GM19193 (cell line): Measurements from ENCODE around the gene EIF4G3.

Experiments
- POLR2A ChIP-seq: IDR thresholded peaks from 4 replicates; pipeline ENCODE4 v1.6.1; 2011; ENCODE audit not compliant: insufficient read depth, insufficient read length; ENCODE audit errors: extremely low read depth

EIF4G3 gene

DNA sequence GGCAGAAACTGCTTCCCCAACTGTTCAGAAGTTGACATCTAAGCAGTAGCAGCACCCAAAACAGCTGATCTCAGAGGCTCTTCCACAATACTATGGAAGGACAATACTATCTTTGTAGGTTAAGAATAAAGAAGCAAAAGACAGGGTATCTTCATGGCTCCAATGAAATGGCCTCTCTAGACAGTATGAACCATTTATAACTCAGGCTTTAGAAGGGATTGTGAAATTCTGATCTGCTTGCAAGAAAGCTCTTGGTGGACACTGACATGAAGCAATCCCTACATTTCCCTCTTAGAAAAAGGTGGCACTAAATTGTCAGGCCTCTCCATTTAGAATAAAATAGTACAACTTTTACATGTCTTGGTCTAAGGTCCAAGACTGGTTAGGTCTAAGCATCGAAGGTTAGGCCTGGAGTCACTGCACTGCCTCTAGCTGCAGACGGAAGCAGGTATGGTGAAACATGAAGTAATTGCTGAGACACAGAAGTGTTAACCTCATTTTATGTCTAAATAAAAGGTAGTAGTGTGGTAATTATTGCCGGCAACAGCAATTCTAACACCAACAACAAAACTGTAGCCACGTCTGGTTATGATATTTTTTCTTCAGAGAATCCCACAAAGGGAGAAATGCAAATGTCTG, 339.0 kb downstream of the EIF4G3 start:
- no peak for TF ChIP-seq POLR2A

DNA sequence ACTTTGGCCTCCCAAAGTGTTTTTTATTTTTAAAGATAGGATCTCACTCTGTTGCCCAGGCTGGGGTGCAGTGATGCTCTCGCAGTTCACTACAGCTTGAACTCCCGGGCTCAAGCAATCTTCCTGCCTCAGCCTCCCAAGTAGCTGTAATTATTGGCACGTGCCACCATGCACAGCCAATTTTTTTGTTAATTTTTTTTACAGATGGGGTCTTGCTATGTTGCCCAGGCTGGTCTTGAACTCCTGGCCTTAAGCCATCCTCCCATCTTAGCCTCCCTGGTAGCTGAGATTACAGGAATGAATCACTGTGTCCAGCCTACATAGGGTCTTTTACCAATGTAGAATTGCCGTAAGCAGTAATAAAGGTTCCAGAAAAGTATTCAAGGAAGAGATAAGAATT, 340.5 kb downstream of the EIF4G3 start:
- TF ChIP-seq POLR2A: no peak

DNA sequence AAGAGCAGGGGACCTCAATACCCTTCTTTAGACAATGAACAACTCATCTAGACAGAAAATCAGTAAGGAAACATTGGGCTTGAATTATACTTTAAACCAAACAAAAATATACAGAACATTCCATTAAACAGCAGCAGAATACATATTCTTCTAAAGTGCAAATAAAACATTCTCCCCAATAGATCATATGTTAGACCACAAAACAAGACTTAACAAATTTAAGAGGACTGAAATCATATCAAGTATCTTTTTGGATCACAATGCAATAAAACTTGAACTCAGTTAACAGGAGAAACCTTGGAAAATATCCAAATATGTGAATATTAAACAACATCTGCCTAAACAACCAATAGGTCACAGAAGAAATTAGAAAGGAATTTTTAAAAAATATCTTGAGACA, 341.9 kb downstream of the EIF4G3 start:
- TF ChIP-seq POLR2A: no peak

DNA sequence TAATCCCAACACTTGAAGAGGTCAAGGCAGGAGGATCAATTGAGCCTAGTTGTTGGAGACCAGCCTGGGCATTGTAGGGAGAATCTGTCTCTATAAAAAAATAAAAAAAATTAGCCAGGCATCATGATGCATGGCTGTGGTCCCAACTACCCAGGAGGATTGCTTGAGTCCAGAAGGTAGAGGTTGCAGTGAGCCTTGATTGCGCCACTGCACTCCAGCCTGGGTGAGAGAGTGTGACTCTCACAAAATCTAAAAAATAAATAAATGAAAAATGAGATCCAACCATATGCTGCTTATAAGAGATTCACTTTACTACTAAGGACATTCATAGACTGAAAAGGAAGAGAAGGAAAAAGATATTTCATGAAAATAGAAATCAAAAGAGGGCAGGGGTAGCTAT, 342.5 kb downstream of the EIF4G3 start:
- no peak for TF ChIP-seq POLR2A

DNA sequence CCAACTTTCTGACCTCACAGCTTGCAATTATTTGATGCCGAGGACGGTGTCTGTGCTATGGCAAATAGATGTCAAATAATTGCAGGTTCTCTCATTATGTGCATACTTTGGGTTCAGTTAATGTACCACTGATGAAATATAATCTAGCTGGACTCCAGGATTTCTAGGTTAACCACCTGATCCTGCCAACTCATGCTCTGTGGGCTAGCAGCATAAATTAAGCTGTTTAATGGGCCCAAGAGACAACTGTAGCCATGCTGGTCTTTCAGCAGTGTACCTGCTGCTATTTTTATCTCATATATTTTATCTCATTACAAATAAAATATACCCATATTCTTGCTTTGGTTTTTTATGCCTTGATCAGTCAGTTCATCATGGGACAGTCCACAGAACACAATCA, 346.3 kb downstream of the EIF4G3 start:
- TF ChIP-seq POLR2A: no peak

DNA sequence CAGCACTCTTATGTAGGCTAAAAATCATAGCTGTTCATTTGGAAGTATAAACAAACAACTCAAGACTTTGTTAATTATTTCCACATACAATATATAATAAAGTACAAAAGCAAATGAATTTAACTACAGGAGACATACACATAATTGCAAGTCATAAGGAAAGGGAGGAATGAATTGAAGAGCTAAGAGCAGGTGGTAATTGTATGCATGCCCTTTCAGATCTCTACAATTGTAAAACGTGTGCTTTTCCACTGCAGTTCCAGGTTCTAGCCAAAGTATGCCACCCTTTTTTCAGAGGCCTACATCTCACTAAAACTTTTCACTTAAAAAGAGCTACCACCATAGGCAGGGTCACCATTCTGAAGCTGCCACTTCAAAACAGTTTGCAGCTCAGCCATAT, 346.8 kb downstream of the EIF4G3 start:
- TF ChIP-seq POLR2A: no peak

DNA sequence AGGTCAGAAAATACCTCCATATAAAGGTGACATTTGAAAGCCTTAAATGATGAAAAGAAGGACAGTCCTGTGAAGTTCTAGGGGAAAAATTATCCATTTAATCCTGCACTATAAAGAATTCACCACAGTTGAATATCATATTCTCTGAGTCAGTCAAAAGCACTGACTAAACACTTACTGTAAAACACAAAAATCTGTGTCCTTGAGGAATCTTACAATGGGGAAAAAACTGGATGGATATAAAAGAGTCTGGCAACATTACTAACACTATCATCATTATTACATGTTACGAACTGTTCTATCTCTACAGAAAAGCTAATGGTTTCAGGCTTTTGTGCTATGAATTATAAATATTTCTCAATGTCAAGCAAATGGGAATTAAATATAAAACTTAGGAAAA, 347.2 kb downstream of the EIF4G3 start:
- no peak for TF ChIP-seq POLR2A

DNA sequence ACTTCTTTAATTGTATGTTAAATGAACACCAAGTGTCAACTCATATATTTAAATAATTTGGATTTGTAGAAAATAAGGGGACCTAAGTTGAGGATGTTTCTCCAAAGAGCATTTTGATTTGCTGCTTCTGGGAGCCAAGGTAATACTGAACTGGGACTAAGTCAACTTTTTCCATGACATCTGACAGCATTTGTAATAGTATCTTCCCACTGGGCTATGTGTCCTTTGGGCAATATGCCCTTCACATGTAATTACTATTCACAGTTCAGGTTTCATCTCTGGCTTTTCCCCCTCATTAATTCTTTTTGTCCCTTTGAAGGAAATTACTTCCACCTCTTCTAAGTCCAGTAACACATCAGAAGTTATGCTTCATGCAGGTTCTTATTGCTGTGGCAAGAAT, 352.9 kb downstream of the EIF4G3 start:
- no peak for TF ChIP-seq POLR2A

DNA sequence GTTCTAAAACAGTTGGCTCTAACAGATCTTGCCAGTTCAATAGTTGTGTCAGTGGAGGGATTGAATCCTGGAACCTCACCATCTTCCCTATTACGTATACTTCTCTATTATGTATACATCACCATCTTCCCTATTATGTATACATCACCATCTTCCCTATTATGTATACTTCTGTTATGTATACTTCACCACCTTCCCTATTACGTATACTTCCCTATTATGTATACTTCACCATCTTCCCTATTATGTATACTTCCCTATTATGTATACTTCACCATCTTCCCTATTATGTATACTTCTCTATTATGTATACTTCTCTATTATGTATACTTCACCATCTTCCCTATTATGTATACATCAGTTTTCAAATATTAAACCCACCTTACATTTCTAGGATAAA, 355.2 kb downstream of the EIF4G3 start:
- TF ChIP-seq POLR2A: no peak

DNA sequence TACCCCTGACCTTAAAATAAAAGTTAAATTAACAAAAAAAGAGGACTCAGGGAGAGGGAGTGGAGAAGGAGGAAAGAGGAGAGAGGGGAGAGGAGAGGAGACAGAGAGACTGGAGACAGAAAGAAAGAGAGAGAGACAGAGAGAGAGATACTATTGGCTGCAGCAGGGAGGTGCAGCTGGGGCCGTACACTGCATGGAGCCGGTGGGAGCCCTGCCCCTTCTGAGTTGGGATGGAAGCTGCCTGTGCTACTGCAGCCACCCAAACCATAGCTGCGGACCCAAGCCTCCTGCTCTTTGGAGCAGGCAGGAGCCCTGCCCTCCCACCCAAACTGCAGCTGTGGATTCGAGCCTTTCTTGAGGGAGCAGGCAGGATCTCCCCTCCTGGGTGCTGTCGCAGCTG, 356.9 kb downstream of the EIF4G3 start:
- TF ChIP-seq POLR2A: no peak

DNA sequence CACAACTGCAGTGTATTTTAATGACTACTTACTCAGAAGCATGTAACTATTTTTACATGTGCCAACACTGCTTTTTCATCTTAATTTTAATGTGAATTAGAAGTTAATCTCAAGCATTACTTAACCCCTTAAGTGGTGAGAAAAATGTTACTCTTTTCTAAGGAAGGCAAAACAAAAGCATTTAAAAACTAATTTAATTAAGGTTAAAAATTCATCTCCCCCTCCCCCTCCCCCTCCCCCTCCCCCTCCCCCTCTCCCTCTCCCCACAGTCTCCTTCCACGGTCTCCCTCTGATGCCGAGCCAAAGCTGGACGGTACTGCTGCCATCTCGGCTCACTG, 362.2 kb downstream of the EIF4G3 start:
- no peak for TF ChIP-seq POLR2A

DNA sequence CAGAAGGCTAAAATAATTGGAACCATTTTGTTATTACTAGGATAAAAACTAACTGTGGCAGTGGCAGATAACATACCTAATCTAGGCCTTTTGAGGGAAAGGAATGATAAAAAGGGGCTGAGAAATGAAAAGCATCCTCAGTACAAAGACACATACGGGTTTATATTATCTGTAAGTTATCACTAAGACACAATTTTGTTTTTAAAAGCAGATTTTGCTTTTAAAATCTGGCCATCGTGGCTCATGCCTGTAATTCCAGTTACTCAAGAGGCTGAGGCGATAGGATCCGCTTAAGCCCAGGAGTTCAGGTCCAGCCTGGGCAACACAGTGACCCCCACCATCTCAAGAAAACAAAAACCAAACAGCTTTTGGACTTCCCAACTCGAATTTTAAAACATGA, 364.8 kb downstream of the EIF4G3 start:
- no peak for TF ChIP-seq POLR2A

DNA sequence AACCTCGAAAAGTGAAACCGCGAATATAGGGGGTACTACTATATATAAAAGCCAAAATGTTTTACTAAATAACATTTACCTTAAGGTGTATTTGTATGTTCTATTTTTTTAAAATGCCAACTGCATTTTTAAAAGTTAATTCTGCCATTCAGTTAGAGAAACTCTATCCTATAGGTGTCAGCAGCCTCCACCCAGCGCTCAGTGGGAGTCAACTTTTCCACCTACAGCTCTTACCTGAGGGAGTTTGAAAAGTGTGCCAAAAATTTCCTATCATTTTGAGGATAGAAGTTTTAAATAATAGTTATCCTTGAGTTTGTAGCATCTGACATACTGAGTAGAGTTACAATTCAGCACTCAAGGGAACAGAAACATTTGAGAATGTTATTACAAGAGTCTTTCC, 383.5 kb downstream of the EIF4G3 start:
- no peak for TF ChIP-seq POLR2A

DNA sequence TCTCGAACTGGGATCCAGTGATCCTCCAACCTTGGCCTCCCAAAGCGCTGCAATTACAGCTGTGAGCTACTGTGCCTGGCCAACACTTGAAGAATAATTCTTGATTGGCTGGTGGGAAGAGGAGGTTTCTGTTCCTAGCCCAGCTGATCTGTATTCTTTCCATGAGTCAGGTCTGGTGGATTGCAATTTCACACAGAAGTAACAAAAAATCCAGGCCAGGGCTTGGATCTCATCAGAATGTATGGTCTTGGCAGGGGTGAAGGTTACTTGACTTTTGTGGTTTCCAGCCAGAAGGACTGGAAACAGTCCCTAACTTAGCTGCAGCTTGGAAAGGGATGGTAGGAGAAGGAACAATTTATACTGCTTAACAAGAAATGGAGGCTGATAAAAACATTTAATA, 384.5 kb downstream of the EIF4G3 start:
- TF ChIP-seq POLR2A: no peak

DNA sequence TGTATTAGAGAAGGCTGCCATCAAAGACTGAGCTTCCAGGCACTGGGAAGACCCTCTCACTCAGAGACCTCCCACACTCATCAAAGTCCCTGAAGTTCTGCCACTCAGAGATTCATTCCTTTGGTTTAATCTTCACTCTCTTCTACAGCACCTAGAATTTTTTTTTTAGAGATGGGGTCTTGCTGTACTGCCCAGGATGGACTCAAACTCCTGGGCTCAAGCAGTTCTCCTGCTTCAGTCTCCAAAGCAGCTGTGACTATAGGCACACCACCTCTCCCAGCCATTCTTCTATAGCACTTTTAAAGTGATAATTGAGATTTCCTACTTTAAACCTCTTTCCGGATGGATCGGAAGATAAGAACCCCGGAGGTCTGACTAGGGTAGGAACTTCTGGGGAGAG, 385.9 kb downstream of the EIF4G3 start:
- no peak for TF ChIP-seq POLR2A

DNA sequence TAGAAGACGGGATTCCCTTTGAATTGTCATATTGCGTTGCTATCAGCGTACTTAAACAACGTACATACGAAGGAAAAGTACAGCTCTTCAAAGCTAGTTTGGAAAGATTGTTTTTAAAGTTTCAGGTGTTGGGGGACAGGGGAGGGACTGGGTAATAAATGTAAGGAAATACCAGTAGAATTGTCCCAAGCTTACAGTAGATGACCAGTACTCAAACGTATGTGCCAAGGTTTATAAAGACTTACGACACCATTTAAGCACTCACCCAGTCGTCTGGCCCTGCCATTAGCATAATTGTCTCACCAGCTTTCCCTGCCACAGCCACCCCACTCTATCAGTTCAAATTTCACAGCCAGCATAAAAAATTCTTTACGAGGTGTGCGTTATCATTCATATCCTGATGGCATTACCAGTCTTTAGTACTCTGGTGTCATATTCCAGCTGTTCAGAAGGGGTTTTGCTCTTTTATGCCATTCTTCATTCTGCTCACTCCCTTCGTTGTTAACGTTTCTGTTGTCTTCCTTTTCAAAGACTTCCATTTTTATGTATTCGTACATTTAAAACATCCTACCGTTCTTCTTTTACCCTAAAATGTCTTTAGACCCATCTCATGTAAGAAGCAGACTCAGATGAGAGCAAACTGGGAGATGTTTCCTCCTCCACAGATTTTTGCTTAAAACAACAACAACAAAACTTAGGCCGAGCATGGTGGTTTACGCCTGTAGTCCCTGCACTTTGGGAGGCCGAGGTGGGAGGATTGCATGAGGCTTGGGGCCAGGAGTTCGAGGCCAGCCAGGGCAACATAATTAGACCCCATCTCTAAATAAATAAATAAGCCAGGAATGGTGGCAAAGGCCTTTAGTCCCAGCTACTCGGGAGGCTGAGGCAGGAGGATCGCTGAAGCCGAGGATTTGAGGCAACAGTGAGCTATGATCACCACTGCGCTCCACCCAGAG, 388.6 kb downstream of the EIF4G3 start:
- TF ChIP-seq POLR2A: no peak
